ENCODE results near the gene UBR2. TPM values are rescaled to one million over a fixed set of nuclear protein-coding genes. Genes with fewer than 3 reads are reported as not detected.

The UBR2 gene
- total and polyA plus RNA-seq, 9 of the 15 experiments (the other 6 are each of a cell fraction or from before 2014, with no cell fraction given), result 9.1 to 38.9 (median 23.4) TPM

- ChIA-PET POLR2A (interaction anchor here (1.0 kb wide), 1 partner anchor 10 kb away, joined by 3 read pairs; no protein-coding TSS in a partner anchor), CTCF (ENCODE audit: low intra/inter-chr PET ratio) (no interaction called here)
- intact Hi-C loops (cut with micrococcal nuclease), result no loop called here
- H2AFZ ChIP-seq (ENCODE audit: low read depth, low read length), result no peak overlapping the region
- H3K4me2 ChIP-seq (ENCODE audit: insufficient read depth, low read length), result no peak overlapping the region
- BruUV-seq (replicated peaks), result no TSS peak
- ATAC-seq (no peak; the same call in 2 of the 3 replicates), DNase-seq (ENCODE audit: extremely low read depth in 1 of 4, low spot score in 3 of 4) (no peak), FAIRE-seq (no peak)
- no peak overlapping the region for H3K4me3 ChIP-seq
- H3K9me1 ChIP-seq (ENCODE audit: control insufficient read depth, insufficient read depth, low read length), result no peaks in the 10 kb centered on the region
- no peak overlapping the region for H3K9ac ChIP-seq (ENCODE audit: insufficient read depth in 1 of 2, low read depth in 2 of 2, low read length in 2 of 2)
- no peaks in the 10 kb centered on the region for H4K20me1 ChIP-seq (replicated peaks; ENCODE audit: control insufficient read depth, insufficient read depth, low read length)
- no peaks in the 10 kb centered on the region for H3K9me3 ChIP-seq (replicated peaks; ENCODE audit: control insufficient read depth, insufficient read depth, low read depth, low read length)
- peaks cover 43% of the 10 kb centered on the region; the same call in 2 of the 3 replicates for H3K36me3 ChIP-seq (ENCODE audit: control insufficient read depth, insufficient read depth, low read length)
- no peaks in the 10 kb centered on the region for H3K4me1 ChIP-seq (replicated peaks in 1 of 2; ENCODE audit: control insufficient read depth in 2 of 2, insufficient read depth in 2 of 2, low read length in 2 of 2)
- H3K79me2 ChIP-seq (ENCODE audit: control insufficient read depth, insufficient read depth, low read length), result peaks cover 14% of the 10 kb centered on the region
- no peak overlapping the region for H3K27ac ChIP-seq (ENCODE audit: extremely low read depth, low read depth, low read length)
- in situ Hi-C loops (cut with MboI), result no loop called here
- WGBS (ENCODE audit: insufficient coverage, low coverage, missing lambda C conversion rate), result 84% methylated on average over 2 of the region's 2 CpGs
- H3K27me3 ChIP-seq (ENCODE audit: control insufficient read depth in 2 of 2, insufficient read depth in 2 of 2, low read length in 2 of 2), result no peaks in the 10 kb centered on the region
- no peak for TF ChIP-seq ZNF318 (IDR thresholded peaks at IDR 0.05; ENCODE audit: borderline replicate concordance in 1 of 2, low read depth in 1 of 2)
- TF ChIP-seq SIX5 (IDR thresholded peaks at IDR 0.05; ENCODE audit: borderline replicate concordance in 1 of 2, insufficient read depth in 1 of 2, low read depth in 1 of 2, low read length in 2 of 2), result no peak
- TF ChIP-seq FIP1L1 (IDR thresholded peaks at IDR 0.05; ENCODE audit: low read depth, low read length, poor library complexity, severe bottlenecking), result no peak
- no peak for TF ChIP-seq XRCC4 (IDR thresholded peaks at IDR 0.05; ENCODE audit: extremely low read depth, insufficient read depth, insufficient read length)
- TF ChIP-seq HMBOX1 (IDR thresholded peaks at IDR 0.05), result no peak
- no peak for TF ChIP-seq SETDB1 (IDR thresholded peaks at IDR 0.05; ENCODE audit: low read length)
- no peak for TF ChIP-seq PBX2 (CRISPR knock-in tag; IDR thresholded peaks at IDR 0.05; ENCODE audit: low read depth)
- no peak for TF ChIP-seq PBX2 (tag; conservative IDR thresholded peaks at IDR 0.05; ENCODE audit: low read depth)
Observed at GRCh38 chr6:42598300-42598699, 34.5 kb downstream of the UBR2 start.
